PFSK-1 (cell line): ENCODE data around the gene ZNF609.

Source experiments
- POLR2AphosphoS5 ChIP-seq: IDR thresholded peaks from 2 replicates; pipeline ENCODE4 v1.6.1; 2012; ENCODE audit warnings: low read depth, mild to moderate bottlenecking, control low read depth, low read length, moderate library complexity
- SIN3A ChIP-seq: IDR thresholded peaks from 2 replicates; pipeline ENCODE4 v1.6.1; 2012; ENCODE audit warnings: mild to moderate bottlenecking, low read length, moderate library complexity, borderline replicate concordance; ENCODE audit not compliant: insufficient read depth
- TAF1 ChIP-seq: IDR thresholded peaks from 2 replicates; pipeline ENCODE4 v1.6.1; 2012; ENCODE audit warnings: low read length, control low read depth, borderline replicate concordance; ENCODE audit not compliant: insufficient read depth
- TF ChIP-seq, protein P1 (sequence below), 2 experiments: IDR thresholded peaks; 2 replicates each; pipeline versions ENCODE4 v1.6.1 to v1.8.0; 2011 to 2012; ENCODE audit warnings: low read depth in 2 of 2, low read length in 2 of 2, control low read depth in 1 of 2, inconsistent platforms in 1 of 2, mild to moderate bottlenecking in 1 of 2, moderate library complexity in 1 of 2; ENCODE audit not compliant: insufficient read depth in 1 of 2

DNA sequence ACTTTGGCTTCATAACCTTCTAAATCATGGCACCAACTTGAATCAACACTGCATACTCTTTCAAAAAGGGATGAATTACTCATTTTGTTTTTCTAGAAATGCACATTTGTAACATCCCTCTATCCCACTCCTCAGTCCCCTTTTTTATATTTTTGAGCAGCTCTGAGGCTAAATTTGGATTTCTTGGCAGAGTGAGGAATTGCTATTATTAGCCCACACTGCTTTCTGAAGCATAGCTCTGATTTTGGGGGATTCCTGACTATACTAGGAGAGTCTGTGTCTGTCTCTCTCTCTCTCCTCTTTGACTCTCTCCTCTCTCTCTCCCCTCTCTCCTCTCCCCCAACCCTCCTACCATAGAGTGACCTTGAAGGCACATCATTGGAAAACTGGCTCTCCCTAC, 238.4 kb downstream of the ZNF609 start:
- TF ChIP-seq POLR2AphosphoS5 (no peak), TAF1 (no peak), SIN3A (no peak)
- TF ChIP-seq, protein P1, sequence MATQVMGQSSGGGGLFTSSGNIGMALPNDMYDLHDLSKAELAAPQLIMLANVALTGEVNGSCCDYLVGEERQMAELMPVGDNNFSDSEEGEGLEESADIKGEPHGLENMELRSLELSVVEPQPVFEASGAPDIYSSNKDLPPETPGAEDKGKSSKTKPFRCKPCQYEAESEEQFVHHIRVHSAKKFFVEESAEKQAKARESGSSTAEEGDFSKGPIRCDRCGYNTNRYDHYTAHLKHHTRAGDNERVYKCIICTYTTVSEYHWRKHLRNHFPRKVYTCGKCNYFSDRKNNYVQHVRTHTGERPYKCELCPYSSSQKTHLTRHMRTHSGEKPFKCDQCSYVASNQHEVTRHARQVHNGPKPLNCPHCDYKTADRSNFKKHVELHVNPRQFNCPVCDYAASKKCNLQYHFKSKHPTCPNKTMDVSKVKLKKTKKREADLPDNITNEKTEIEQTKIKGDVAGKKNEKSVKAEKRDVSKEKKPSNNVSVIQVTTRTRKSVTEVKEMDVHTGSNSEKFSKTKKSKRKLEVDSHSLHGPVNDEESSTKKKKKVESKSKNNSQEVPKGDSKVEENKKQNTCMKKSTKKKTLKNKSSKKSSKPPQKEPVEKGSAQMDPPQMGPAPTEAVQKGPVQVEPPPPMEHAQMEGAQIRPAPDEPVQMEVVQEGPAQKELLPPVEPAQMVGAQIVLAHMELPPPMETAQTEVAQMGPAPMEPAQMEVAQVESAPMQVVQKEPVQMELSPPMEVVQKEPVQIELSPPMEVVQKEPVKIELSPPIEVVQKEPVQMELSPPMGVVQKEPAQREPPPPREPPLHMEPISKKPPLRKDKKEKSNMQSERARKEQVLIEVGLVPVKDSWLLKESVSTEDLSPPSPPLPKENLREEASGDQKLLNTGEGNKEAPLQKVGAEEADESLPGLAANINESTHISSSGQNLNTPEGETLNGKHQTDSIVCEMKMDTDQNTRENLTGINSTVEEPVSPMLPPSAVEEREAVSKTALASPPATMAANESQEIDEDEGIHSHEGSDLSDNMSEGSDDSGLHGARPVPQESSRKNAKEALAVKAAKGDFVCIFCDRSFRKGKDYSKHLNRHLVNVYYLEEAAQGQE (IDR thresholded peaks at IDR 0.05; ENCODE audit: insufficient read depth in 1 of 2, low read depth in 2 of 2, low read length in 2 of 2) = no peak
